Psoas muscle (tissue), 8 donors: Measurements from ENCODE around the gene BRINP3. TPM values are rescaled to one million over a fixed set of nuclear protein-coding genes. Genes with fewer than 3 reads are reported as not detected.

Source experiments
- ATAC-seq, 4 donors: fragments of 200-7000 bp; cut with Tn5 transposase; one replicate each; pipeline ENCODE4 v1.9.1; 2020; ENCODE audit warnings: moderate library complexity in 3 of 4, mild to moderate bottlenecking in 2 of 4
- DNase-seq, 2 donors: peaks; one replicate each; pipeline ENCODE4 v3.0.0-alpha.2; 2020
- H3K27ac ChIP-seq: fragments of 200-600 bp; one replicate; pipeline ENCODE4 v1.8.0; 2022
- H3K27me3 ChIP-seq, 3 donors: fragments of 200-600 bp in 1 of 3; one replicate each; pipeline versions ENCODE4 v1.6.1 to v1.8.0; 2013 to 2022; ENCODE audit warnings: low read length in 2 of 3, mild to moderate bottlenecking in 2 of 3, moderate library complexity in 1 of 3; ENCODE audit not compliant: insufficient read depth in 3 of 3
- H3K36me3 ChIP-seq, 2 donors: fragments of 200-600 bp in 1 of 2; one replicate each; pipeline versions ENCODE4 v1.6.1 to v1.8.0; 2013 to 2022; ENCODE audit warnings: low read depth in 1 of 2, mild to moderate bottlenecking in 1 of 2, moderate library complexity in 1 of 2; ENCODE audit not compliant: insufficient read depth in 1 of 2
- H3K4me1 ChIP-seq: fragments of 200-600 bp; one replicate; pipeline ENCODE4 v1.8.0; 2022
- H3K4me3 ChIP-seq: fragments of 200-600 bp; one replicate; pipeline ENCODE4 v1.8.0; 2022; ENCODE audit warnings: mild to moderate bottlenecking
- H3K9me3 ChIP-seq: fragments of 200-600 bp; one replicate; pipeline ENCODE4 v1.8.0; 2022
- WGBS, 3 donors: extraction: QIAGEN DNeasy Blood & Tissue Kit; methylation state at CpG; one replicate each; pipeline versions ENCODE4 v1.1.6 to v1.1.7; 2013; 5-methylcytosine and 5-hydroxymethylcytosine counted together
- intact Hi-C, 2 donors: fragments of 100-400 bp; cut with DNase I; formaldehyde crosslinking; loops; one replicate each; pipeline versions ENCODE4 v1.11.0 to v1.14.2; 2022
- polyA plus RNA-seq, 3 donors: library from polyadenylated mRNA; stranded (reverse); fragments of 200-250 nt; gene quantifications; one replicate each; pipeline ENCODE4 v1.2.3, GENCODE V29; 2013
- total RNA-seq, 4 donors: library from RNA; stranded (reverse); fragmentation: NEBNext Ultra II Directional in 2 of 4; extraction: Animal tissue kit (Norgen Biotek cat#: 25700) in 2 of 4; gene quantifications; one replicate each; pipeline versions ENCODE4 v1.2.1 to v1.2.4, GENCODE V29; 2021 to 2023
- TF ChIP-seq, protein P1 (sequence below): fragments of 200-600 bp; IDR thresholded peaks from one replicate; pipeline ENCODE4 v1.8.0; 2022; ENCODE audit warnings: antibody characterized with exemption
- donor health status: healthy with polysubstance abuse.
- donor health status: DM: no; HTN: no; CAD: no; lungs with moderate emphysema.
- donor health status: Bipolar disorder and iron deficiency.
- donor health status: healthy.
- donor health status: DM: yes; HTN: yes; CAD: no.
- donor health status: DM: no; HTN: no; CAD: no.
- donor health status: DM: no; HTN: no; CAD: no.
- donor health status: DM: yes; HTN: yes; CAD: no.

The BRINP3 gene
- total and polyA plus RNA-seq, 7 donors, result 0.09 to 0.45 TPM; not detected in 5

DNA sequence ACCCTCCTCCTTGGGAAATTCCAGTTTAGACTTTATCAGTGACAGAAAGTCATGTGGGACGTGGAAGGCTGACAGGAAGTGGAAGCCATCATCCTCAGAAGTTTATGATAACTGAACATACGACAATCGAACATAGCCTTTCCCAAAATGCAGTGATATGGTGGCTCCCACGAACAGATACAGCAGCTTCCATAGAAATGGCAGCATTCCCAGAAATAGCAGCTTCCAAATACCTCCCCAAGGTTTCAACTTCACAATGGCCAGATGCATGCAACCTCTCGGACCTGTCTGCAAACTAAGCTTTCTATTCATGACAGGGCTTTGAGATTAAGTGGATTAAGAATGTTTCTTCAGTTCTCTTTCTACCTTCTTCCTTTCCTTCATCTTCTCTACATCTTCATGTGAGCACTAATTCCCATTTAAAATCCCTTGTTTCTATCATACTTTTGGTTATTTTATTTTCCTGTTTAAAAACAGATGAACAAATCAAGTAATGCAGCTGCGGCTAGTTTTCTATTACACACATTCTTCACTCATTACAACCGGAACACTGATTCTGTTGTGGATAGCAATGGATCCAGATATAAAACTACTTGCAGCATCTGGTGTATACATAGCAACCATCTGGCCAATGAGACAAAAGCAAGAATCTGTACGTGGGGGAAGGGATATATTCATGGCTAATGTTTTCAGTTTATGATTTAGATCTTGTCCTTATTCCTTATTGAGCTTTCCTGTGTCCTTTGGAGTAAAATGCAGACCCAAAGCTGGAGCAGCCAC is 304.8 kb downstream of the BRINP3 start:
- Histone ChIP-seq H3K9me3 (no peaks in the 10 kb centered on the region), H3K4me3 (no peak overlapping the region), H3K27ac (no peak overlapping the region), H3K27me3 (no peaks in the 10 kb centered on the region), H3K36me3 (no peaks in the 10 kb centered on the region), H3K4me1 (no peaks in the 10 kb centered on the region)
- intact Hi-C loops, result no loop called here
- TF ChIP-seq, protein P1, sequence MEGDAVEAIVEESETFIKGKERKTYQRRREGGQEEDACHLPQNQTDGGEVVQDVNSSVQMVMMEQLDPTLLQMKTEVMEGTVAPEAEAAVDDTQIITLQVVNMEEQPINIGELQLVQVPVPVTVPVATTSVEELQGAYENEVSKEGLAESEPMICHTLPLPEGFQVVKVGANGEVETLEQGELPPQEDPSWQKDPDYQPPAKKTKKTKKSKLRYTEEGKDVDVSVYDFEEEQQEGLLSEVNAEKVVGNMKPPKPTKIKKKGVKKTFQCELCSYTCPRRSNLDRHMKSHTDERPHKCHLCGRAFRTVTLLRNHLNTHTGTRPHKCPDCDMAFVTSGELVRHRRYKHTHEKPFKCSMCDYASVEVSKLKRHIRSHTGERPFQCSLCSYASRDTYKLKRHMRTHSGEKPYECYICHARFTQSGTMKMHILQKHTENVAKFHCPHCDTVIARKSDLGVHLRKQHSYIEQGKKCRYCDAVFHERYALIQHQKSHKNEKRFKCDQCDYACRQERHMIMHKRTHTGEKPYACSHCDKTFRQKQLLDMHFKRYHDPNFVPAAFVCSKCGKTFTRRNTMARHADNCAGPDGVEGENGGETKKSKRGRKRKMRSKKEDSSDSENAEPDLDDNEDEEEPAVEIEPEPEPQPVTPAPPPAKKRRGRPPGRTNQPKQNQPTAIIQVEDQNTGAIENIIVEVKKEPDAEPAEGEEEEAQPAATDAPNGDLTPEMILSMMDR, result no peak
- no peak for ATAC-seq
- WGBS, 3 donors, result 30 to 36% (median 35%) methylated on average over 8 of the region's 8 CpGs
- DNase-seq, result no peak

DNA sequence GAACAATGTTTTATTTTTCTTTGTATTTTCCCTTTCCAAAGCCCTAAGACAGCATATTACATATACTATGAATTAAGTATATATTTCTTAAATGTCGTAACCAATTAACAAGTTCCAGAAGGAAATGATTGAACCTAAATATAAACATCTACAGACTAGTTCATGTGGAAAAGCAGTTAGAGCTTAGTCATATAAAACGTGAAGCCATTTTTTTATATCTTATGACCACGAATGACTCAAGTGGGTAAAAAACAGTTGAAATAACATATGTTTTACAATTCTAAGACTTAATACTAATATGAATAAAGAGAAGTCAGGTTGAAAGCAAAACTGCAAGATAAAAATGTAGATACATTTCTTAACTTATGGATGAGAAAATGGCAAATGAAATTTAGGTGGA is 307.3 kb downstream of the BRINP3 start:
- Histone ChIP-seq H3K36me3 (no peaks in the 10 kb centered on the region), H3K4me1 (no peaks in the 10 kb centered on the region), H3K9me3 (no peaks in the 10 kb centered on the region), H3K27me3 (no peaks in the 10 kb centered on the region), H3K27ac (no peak overlapping the region), H3K4me3 (no peak overlapping the region)
- TF ChIP-seq, protein P1, result no peak
- 81 to 90% (median 83%) methylated on average over 3 of the region's 3 CpGs for WGBS, 3 donors
- DNase-seq (no peak), ATAC-seq (no peak)
- intact Hi-C loops, result no loop called here

DNA sequence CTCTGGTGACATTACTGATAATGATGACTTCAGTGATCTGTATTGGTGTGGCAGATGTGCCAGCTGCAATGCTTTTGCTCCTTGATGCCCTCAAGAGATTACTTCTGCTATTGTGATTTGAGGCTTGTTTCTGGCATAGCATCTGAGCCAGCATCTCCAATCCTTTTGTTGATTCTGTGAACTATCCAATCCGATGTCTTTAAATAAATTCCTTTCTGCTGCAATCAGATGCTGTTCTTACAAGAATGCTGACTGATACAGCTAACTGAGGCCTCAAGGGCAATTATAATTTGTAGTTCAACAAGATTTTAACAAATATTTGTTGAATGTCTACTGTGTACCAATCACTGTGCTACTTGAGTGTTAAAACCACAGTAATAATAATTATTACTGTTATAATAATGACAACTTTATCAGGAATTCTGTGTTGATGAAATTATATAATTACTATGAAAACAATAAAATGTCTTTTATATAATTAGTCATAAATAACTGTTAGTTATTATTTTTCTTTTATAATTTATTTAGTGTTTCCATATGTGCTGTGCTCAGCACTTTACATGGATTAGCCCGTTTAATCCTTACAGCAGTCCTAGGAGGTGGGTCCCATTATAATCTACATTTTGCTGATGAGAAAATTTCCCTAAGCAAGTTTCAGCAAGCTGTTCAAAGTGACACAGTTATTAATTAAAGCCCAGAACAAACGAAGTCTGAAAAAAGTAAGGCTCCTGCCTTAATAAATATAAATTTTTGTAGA is 308.2 kb downstream of the BRINP3 start:
- intact Hi-C loops, result no loop called here
- TF ChIP-seq, protein P1, result no peak
- no peaks in the 10 kb centered on the region for H3K4me1 ChIP-seq
- H3K27me3 ChIP-seq, result no peaks in the 10 kb centered on the region
- ATAC-seq, result no peak
- H3K9me3 ChIP-seq, result no peaks in the 10 kb centered on the region
- no peaks in the 10 kb centered on the region for H3K36me3 ChIP-seq
- DNase-seq, result no peak
- WGBS, 3 donors, result 39 to 42% (median 41%) methylated on average over 3 of the region's 3 CpGs
- no peak overlapping the region for H3K27ac ChIP-seq
- H3K4me3 ChIP-seq, result no peak overlapping the region

DNA sequence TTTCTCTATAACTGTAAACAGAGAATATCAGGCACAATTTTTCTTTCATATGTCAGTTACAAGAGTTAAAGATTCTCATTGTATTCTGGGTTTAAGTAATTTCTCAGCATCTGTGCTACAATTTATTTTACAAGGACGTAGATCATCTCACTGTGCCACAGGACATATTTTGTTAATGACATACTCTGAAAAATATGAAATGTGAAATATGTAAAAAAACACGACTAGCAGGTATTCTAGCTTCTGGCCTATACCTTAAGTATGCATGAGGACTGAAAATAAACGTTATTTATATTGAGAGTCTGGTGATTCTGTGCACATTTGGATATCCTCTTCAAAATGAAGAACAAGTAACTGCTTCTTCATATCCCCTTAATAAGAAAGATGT is 308.8 kb downstream of the BRINP3 start:
- DNase-seq, result no peak
- H3K4me1 ChIP-seq, result no peaks in the 10 kb centered on the region
- no peak overlapping the region for H3K4me3 ChIP-seq
- ATAC-seq, result no peak
- 19 to 31% (median 21%) methylated on average over 3 of the region's 3 CpGs for WGBS, 3 donors
- no peaks in the 10 kb centered on the region for H3K36me3 ChIP-seq
- no peak overlapping the region for H3K27ac ChIP-seq
- no peaks in the 10 kb centered on the region for H3K27me3 ChIP-seq
- TF ChIP-seq, protein P1, result no peak
- intact Hi-C loops, result no loop called here
- H3K9me3 ChIP-seq, result no peaks in the 10 kb centered on the region
